ENCODE results near the gene MGAT3.

The MGAT3 gene

DNA sequence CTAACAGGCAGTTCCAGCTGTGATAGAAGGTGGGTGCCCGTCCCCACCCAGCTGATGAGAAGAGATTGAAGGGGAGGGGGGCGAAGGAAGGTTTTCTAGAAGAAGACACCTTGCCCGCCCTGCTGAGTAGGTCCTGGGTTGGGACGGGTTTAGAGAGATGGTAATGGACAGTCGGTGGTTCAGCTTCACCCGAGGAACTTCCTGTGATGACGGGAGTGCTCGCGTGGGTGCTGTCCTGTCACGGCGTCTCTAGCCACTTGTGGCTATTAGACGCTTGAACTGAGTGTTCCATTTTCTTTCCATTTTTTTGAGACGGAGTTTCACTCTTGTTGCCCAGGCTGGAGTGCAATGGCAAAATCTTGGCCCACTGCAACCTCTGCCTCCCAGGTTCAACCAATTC lies 27.6 kb upstream of the MGAT3 start:
- DNase-seq: no peak

- no peak for DNase-seq
These were observed 26.8 kb upstream of the MGAT3 start for GRCh38 chr22:39429916-39430575.

DNA sequence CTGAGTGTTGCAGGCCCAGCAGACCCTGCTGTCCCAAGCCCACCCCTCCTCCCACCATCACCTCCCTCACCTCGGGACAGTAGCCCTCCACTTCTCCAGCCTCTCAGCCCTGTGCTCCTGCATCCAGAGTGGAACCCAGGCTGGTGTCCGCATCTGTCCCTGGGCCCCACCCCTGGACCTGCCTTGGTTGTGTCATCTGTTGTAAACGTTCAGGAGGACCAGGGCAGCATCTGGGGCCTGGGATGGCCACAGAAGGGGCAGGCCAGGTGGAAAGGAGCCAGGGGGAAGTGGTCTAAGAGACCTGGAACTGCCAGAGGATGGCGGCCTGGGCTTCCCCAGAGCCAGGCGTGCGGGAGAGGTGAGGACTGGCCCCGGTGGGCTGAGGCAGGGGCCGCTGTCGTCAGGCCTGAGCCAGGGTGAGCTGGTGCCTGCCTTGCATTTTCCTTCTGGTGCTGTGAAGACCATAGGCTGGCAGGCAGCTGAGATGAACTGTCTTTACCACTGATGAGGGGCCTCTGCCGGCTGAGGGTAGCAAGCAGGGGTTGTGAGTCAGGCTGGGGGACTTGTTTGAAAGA lies 26.1 kb upstream of the MGAT3 start:
- no peak for DNase-seq

GRCh38 chr22:39431216-39431801 lies 25.5 kb upstream of the MGAT3 start:
- no peak for DNase-seq

GRCh38 chr22:39431821-39432251 lies 25.0 kb upstream of the MGAT3 start:
- DNase-seq: no peak

DNA sequence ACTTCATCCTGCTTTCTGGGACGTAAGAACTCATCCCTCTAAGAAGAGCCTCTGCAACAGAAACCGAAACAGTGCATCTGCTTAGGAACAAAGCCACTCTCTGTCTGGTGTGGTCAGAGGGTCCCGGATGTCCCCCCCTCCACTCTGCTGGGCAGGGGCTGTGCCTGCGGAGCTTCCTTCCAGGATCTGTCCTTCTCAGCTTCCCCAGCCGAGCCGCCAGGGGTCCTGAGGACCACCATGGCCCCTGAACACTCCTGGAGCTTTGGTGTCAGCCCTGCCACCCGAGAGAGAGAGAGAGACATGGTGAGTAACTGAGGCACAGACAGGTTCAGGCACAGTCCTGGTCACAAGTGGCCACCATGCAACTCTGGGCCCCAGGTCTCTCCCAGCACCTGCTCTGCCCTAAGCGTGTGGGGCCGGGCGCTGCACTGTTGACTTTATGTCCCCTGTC lies 24.4 kb upstream of the MGAT3 start:
- DNase-seq: no peak

DNA sequence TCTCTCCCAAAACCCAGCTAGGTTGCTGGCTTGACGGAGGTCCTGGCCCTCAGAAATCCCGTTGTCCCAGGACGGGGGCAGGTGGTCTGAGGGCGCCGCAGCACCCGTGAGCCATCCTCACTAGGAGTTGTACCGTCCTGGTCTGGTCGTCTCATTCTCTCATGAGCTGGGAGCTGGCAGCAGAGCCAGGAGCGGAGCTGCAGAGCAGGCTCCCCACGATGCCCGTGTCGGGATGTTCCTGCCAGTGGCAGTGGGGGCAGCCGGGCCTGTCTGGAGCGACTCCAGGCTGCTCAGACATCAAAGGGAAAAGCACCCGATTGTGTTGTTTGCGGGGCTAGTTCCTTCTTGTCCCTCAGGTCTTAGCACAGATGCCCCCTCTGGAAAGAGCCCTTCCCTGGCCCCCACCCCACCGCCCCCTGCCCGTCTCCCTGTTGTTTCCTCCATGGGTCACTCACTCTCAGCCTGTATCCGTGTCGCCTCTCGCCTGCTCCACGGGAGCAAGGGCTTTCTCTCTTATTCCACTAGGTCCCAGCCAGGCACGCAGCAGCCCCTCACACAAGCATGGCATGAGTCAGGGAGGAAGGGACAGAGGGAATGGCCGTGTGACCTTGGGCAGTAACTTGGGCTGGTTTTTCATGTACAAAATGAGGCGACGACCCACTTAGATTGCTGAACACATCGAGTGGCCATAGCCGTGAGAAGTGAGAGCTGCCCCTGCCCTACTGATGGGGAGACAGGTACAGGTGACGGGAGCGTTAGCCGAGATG lies 23.2 kb upstream of the MGAT3 start:
- DNase-seq: no peak

DNA sequence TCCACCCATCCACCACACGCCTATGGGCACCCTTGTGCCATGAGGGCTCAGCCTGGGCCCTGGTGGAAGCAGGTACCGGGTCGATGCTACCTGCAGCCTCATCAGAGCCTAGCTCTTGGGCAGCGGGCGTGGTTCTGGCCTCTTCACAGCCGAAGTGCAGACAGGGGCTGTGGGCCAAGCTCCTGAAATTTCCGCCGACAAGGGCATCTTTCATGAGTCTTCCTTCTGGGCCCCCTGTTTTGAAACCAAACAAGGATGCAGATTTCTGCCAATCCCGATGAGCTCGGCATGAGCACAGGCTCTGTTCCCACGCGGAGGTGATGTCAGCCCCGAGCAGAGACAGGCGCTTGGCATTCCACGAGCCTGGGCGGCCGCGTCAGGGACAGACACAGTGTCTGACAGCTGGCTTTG lies 22.6 kb upstream of the MGAT3 start:
- DNase-seq: no peak

GRCh38 chr22:39434721-39435120 lies 22.1 kb upstream of the MGAT3 start:
- DNase-seq: no peak

DNA sequence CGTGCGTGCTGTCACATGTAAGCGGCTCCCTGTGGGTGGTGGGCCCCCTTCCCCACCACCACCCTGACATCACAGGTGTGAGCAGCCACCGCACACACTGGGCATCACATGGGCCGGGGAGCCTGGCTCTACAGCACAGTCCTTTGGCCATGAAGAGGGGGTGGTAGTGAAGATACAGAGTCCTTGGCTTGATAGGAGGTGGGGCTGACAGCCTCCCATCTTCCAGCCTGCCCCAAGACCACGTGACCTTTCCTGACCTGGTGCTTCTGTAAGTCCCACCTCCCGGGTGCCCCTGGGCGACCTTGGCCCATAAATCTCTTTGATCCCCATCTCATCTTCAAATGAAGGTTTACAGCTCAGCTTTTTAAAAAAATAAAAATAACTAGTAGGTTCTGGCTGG lies 21.2 kb upstream of the MGAT3 start:
- no peak for DNase-seq

DNA sequence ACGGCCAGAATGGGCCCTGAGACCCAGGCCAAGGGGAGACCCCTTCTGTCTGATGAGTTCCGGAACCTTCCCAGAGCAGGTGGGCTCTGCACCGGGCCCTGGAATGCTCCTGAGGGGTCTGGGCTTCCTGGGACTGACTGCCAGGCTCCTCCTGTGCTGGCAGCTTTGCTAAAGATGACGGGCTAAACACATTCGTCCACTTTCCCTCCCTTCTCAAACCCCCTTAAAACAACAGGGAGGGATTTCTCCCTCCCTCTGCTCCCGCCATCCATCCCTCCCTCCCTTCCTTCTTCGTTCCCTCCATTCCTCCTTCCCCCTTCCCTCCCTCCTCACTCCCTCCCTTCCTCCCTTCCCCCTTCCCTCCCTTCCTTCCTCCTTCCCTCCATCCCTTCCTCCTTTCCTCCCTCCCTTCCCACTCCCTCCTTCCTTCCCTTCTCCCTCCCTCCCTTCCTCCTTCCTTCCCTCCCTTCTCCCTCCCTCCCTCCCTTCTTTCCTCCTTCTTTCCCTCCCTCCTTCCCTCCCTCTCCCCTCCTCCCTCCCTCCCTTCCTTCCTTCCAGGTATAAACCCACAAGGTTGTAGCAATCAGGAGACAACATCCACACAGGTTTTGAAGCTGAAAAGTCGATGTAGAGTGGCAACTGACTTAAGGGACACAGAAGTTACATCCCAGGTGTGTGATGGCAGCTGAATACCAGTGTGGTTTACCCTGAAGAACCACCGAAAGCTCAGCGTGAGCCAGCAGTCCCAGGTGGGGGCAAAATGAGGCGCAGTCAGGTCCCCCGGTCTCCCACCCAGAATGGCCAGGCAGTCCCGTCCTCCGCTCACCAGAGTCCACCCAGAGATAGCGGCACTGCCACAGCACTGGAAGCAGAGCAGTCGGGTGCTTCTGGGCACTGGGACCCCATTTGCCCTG lies 18.8 kb upstream of the MGAT3 start:
- no peak for DNase-seq

DNA sequence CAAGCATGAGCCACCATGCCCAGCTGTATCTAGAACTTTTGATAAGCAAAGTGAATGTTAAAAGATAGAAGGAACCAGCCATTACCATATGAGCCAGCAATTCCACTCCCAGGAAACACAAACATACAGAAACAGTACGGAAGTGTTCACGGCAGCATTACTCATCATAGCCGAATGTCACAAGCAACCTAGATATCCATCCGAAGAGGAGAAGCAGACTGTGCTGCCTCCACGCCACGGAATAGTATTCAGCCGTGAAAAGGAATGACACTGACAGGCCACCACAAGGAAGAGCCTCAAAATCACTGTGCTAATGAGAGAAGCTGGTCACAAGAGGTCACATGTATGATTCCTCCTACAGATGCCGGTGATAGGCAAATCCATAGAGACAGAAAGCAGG lies 17.6 kb upstream of the MGAT3 start:
- DNase-seq: no peak

GRCh38 chr22:39443398-39443797 lies 13.4 kb upstream of the MGAT3 start:
- no peak for DNase-seq

DNA sequence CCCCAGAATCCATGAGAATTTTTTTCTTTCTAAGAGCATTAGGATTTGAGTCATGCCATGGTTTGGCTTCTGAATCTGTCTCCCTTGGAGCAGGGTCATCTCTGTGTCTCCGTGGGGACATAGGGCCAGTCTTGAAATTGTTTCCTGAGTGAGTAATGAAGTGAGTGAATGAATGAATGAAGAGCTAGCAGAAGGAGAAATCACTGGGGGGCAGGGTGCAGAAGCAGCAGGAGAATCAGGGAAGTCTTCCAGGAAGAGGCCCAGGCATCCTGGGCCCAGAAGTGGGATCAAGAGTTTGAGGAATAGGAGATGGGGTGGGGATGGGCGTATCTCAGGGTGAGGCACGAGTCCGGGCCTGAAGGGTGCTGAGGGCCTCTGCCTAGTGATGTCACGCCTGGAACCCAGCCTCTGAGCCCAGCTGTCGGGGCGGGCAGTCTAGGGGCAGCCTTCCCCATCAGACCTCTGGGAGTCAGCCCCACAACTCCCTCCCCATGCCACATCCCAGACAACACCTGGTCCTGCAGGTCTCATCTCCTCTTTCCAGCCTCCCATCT lies 12.5 kb upstream of the MGAT3 start:
- DNase-seq: no peak

GRCh38 chr22:39444937-39445465 lies 11.8 kb upstream of the MGAT3 start:
- no peak for DNase-seq

- DNase-seq: no peak
These were observed 11.1 kb upstream of the MGAT3 start for GRCh38 chr22:39445678-39446077.

DNA sequence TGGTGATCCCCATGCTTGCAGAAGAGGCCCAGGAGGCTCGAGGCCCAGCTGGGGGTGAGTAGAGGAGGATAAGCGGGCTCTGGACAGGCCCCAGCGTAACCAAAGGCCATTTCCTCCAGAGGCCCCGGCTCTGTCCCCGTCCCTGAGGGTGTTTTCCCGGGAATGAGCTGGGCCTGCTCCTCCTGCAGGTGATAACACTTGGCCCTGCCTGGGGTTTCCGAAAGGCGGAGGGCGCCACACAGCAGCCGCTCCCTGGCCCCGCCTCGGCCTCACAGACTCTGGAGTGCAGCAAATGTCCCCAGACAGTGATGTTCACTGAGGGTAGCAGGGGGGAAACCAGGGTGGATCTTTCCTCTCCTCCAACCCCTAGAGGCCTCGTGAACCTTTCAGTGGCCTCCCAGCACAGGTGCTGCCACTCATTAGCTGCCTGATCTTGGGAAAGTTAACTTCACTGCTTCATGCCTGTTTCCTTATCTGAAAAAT lies 10.5 kb upstream of the MGAT3 start:
- no peak for DNase-seq

GRCh38 chr22:39448205-39449054 lies 8.4 kb upstream of the MGAT3 start:
- no peak for DNase-seq

DNA sequence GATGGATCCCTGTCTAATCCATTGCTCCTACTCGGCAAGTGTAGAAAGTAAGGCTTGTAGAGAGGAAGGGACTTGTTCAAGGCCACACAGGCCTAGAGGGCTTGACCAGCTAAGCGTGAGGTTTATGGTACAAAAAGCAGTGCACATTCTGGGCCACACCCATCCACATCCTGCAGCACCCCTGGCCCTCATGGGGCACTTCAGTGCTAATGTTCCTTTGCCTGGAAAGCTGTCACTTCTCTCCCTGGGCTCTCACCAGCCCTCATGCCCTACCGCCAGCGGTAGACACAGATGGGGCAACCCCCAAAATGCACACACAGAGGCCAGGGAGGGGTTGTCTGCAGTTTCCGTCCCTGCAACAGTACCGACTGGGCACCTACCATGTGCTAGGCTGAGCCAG lies 7.1 kb upstream of the MGAT3 start:
- DNase-seq: no peak

DNA sequence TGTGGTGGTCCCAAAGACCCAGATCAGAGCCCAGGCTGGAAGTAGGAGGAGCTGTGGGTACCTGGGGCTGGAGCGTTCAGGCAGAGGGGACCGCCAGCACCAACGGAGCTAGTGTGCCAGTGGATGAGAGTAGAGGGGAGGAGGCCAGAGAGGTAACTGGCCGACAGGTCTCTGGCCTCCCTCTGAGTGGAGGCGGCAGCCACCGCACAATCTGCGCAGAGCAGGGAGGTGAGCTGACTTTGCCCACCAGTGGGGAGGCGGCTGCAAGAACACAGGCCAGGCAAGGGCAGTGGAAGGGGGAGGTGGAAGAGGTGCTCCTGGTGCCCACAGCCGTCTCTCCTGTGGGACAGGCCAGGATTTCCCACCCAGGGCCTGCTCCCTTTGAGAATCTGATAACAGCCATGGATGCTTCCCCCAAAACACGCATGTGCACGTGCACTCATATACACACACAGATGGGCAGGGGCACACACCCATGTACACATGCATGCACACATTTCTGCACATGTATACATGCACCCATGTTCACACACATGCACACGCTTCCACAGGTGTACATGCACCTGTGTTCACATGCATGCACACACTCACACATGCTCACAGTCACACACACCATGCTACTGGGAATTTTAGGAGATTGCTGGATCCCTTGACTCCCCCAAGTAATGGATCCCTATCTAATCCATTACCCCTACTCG lies 6.4 kb upstream of the MGAT3 start:
- no peak for DNase-seq

Data from T-helper 2 cell (primary cell).